GM21447 (cell line): ENCODE results near the gene OR51B5.
"Not testable (repeated sequence)": the region's sequence is repeated elsewhere in the genome, so short reads cannot be mapped to it uniquely, and the experiment has no call there.

Experiments
- ATAC-seq: cut with Tn5 transposase; IDR thresholded peaks from one replicate; pipeline ENCODE4 v1.9.1; 2021; ENCODE audit not compliant: unreplicated experiment

OR51B5 gene

DNA sequence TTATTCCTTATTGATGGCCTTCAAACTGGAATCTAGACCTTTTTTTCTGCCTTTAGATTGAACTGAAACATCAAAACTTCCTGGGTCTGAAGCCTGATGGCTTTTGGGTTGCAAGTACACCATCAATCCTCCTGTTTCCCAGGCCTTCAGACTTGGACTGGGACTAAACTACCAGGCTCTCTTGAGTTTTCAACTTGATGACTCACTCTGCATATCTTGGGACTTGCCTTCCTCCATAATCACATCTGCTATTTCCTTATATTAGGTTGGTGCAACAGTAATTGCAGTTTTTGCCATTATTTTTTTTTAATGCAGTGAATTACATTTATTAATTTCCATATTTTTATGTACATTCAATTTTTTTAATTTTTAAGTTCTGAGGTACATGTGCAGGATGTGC, 7.0 kb downstream of the OR51B5 start:
- no peak for ATAC-seq

DNA sequence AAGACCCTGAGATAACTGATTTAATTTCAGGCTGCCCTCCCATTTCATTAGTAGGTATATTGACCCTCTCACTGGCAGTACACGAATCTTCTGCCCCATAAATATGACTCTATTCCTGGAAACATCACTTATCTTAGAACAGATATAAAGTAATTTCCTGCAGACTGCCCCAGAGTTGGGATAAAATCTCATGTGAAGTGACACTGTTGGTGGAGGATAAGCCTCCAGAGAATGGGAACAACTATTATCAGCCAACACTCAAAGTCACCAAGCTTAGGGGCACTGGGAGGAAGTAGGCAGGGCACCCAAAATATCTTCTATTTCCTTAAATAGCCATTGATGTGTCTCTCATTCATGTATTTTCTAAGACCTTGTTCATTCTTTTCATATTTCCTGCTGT, 8.2 kb downstream of the OR51B5 start:
- no peak for ATAC-seq

- ATAC-seq: no peak
Observed at GRCh38 chr11:5324197-5324596, 19.1 kb downstream of the OR51B5 start, which contains the start of gene OR51B2. TSS of gene OR51B2 (minus strand) at chr11:5324297. CDS start at chr11:5324297, 0 bp downstream.

DNA sequence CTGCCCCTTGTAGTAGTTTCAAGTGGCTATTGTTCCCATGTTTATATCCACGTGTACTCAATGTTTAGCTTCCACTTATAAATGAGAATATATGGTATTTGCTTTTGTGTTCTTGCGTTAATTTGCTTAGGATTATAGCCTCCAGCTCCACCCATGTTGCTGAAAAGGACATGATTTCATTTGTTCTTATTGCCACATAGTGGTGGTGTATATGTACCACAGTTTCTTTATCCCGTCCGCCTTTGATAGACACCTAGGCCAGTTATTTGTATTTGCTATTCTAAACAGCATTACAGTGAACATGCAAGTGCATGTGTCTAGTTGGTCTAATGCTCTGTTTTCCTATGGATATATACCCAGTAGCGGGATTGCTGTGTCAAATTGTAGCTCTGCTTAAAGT, 26.0 kb downstream of the OR51B5 start:
- no peak for ATAC-seq

DNA sequence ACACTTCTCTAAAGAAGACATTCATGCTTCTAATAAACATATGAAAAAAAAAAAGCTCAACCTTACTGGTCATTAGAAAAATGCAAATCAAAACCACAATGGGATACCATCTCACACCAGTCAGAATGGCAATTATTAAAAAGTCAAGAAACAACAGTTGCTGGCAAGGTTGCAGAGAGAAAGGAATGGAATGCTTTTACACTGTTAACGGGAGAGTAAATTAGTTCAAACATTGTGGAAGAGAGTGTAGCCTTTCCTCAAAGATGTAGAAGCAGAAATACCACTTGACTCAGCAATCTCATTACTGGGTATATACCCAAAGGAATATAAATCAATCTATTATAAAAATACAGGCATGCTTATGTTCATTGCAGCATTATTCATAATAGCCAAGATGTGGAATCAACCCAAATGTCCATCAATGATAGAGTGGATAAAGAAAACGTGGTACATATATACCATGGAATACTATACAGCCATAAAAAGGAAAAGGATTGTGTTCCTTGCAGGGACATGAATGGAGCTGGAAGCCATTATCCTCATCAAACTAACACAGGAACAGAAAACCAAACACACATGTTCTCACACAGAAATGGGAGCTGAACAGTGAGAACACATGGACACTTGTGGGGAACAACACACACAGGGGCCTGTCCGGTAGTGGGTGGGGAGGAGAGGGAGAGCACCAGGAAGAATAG, 29.8 kb downstream of the OR51B5 start:
- not testable (repeated sequence) for ATAC-seq

GRCh38 chr11:5310423-5310822, 32.9 kb downstream of the OR51B5 start:
- no peak for ATAC-seq

DNA sequence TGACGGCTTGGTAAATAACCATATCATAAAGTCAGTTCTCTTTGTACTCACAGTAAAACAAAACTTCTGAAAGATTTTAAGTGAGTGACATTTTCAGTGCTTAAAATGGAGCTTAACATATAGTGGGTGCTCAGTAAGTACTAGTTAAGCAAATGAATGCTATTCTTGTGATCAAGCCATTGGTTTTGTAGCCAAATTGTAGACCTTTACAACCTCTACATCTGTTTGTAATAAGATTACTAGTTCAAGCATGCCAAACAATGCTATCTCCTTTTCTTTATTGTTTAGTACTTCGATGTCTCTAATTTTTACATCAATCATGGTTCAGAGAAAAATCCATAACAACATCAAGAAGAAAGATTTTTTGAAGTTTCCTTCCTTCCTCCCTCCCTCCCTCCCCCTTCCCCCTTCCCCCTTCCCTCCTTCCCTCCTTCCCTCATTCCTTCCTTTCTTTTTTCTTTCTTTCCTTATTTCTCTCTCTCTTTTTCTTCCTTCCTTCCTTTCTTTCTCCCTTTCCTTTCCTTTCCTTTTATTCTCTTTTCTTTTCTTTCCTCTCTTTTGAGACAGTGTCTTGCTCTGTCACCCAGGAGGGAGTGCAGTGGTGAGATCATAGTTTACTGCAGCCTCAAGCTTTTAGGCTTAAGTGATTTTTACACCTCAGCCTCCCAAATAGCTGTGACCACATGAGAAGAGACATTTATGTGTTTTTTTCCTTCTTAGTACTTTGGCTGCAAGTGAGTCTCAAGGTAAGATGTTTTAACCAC, 35.9 kb downstream of the OR51B5 start:
- ATAC-seq: no peak

DNA sequence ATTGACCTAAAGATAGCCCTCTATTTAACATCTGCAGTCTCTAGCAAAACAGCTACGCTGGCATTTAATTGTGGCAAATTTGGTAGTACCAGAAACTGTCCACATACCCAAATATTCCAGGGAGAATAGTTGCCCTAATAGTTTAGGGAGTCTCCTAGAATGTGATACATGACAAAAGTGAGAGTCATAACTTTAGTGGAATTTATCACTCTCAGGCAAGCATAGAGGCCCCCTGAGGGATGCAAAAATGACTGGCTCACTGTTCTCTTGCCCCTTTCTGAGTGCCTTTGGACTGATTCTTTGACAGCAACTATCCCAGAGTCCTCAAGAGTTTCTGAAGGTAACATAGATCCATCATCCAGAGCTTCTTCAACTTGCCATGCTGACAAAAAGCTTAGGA, 39.3 kb downstream of the OR51B5 start:
- no peak for ATAC-seq

GRCh38 chr11:5303626-5304025, 39.7 kb downstream of the OR51B5 start:
- ATAC-seq: no peak

GRCh38 chr11:5301846-5302245, 41.5 kb downstream of the OR51B5 start, which contains the start of gene OR51B4:
TSS of gene OR51B4 (minus strand) at chr11:5301946. CDS start at chr11:5301946, 0 bp downstream.
- no peak for ATAC-seq

DNA sequence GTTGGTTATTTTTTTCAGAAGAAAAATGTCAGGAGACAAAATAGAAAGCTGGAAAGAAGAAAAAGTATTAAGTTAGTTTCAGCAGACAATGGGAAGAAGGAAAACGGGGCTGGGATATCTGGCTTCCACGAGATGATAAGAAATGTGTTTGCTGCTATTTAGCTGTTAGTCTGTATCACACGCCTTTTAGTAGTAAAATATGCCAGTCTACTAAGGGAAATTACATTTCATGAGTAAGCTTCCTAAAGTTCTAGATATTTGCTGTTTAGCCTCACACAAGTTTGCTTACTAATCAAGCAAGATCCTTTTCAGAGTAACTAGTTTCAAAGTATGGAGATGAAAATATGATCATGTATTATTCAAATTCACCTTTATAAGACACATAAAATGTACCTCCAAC, 43.1 kb downstream of the OR51B5 start:
- ATAC-seq: no peak

GRCh38 chr11:5298451-5298850, 44.9 kb downstream of the OR51B5 start:
- ATAC-seq: no peak

DNA sequence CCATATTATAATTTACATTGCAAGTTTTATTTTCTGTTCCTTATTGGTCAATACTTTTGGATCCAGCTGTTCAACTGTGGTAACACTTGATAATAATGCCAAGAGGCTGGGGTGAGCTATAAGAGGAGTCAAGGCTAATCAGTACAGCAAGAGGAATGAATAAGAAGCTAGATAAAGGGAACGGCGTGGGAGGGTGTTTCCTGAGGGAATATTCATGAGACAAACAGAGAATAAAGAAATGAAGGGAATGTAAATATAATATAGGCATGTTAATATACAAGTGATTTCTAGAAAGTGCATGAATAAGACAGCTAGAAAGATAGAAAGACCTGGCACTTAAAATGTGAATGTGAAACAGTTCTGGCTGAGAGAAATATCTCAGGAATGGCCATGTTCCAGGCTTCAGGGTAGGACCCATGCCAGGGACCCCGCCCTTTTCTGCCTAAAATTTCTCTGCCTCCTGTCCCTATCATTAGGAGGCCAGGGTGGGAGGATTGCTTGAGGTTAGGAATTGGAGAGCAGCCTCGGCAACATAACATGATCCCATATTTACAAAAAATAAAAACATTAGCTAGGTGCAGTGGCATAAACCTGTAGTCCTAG, 45.5 kb downstream of the OR51B5 start:
- ATAC-seq: no peak

GRCh38 chr11:5294342-5294995, 48.9 kb downstream of the OR51B5 start:
- not testable (repeated sequence) for ATAC-seq

- no peak for ATAC-seq
Observed at GRCh38 chr11:5293028-5293427, 50.3 kb downstream of the OR51B5 start.
